Measurements from ENCODE around the gene SLC26A11. TPM values are rescaled to one million over a fixed set of nuclear protein-coding genes. Genes with fewer than 3 reads are reported as not detected.

Gene SLC26A11
- total RNA-seq, 1 donor from 2014 or later, result 35.9 TPM

GRCh38 chr17:80214878-80215210, 5.4 kb upstream of the SLC26A11 start:
- intact Hi-C loops (cut with DNase I), result no loop called here

GRCh38 chr17:80216473-80217456, 3.5 kb upstream of the SLC26A11 start:
- DNase-seq (ENCODE audit: low spot score) (no peak), ATAC-seq (no peak)
- intact Hi-C loops (cut with DNase I), result no loop called here

More at GRCh38 chr17:80214878-80215210, 5.4 kb upstream of the SLC26A11 start:
- no peak for DNase-seq (ENCODE audit: low spot score)
- no peak for ATAC-seq

- intact Hi-C loops (cut with DNase I), result no loop called here
- ATAC-seq, result no peak
- no peak for DNase-seq (ENCODE audit: low spot score)
These were observed 2.4 kb upstream of the SLC26A11 start for GRCh38 chr17:80217703-80218362.

GRCh38 chr17:80218391-80218790, 1.8 kb upstream of the SLC26A11 start:
- intact Hi-C loops (cut with DNase I), result no loop called here
- ATAC-seq (no peak), DNase-seq (ENCODE audit: low spot score) (no peak)

GRCh38 chr17:80219013-80219762, 1.0 kb upstream of the SLC26A11 start:
- intact Hi-C loops (cut with DNase I), result no loop called here
- ATAC-seq (peak; percentile 71), DNase-seq (ENCODE audit: low spot score) (peak; percentile 87)

GRCh38 chr17:80219763-80220053, 519 bp upstream of the SLC26A11 start:
- DNase-seq (ENCODE audit: low spot score), result no peak
- ATAC-seq, result peak; percentile 29
- intact Hi-C loops (cut with DNase I), result no loop called here

GRCh38 chr17:80220736-80221215, 549 bp downstream of the SLC26A11 start:
- peak; percentile 39 for ATAC-seq
- no peak for DNase-seq (ENCODE audit: low spot score)
- intact Hi-C loops (cut with DNase I), result no loop called here

GRCh38 chr17:80221351-80222105, 1.3 kb downstream of the SLC26A11 start:
- intact Hi-C loops (cut with DNase I), result no loop called here
- no peak for DNase-seq (ENCODE audit: low spot score)
- no peak for ATAC-seq

- DNase-seq (ENCODE audit: low spot score) (no peak), ATAC-seq (no peak)
- intact Hi-C loops (cut with DNase I), result no loop called here
These were observed 2.3 kb downstream of the SLC26A11 start for GRCh38 chr17:80222376-80223141.

GRCh38 chr17:80223142-80223815, 3.1 kb downstream of the SLC26A11 start:
- ATAC-seq, result no peak
- intact Hi-C loops (cut with DNase I), result no loop called here
- no peak for DNase-seq (ENCODE audit: low spot score)

- DNase-seq (ENCODE audit: low spot score), result no peak
- no peak for ATAC-seq
- intact Hi-C loops (cut with DNase I), result no loop called here
These were observed 3.7 kb downstream of the SLC26A11 start for GRCh38 chr17:80223838-80224497.

GRCh38 chr17:80224683-80225082, 4.5 kb downstream of the SLC26A11 start:
- ATAC-seq (no peak), DNase-seq (ENCODE audit: low spot score) (no peak)
- intact Hi-C loops (cut with DNase I), result no loop called here

GRCh38 chr17:80225230-80225629, 5.0 kb downstream of the SLC26A11 start:
- ATAC-seq, result no peak
- intact Hi-C loops (cut with DNase I), result no loop called here

GRCh38 chr17:80227156-80227555, 6.9 kb downstream of the SLC26A11 start:
- intact Hi-C loops (cut with DNase I), result no loop called here
- no peak for ATAC-seq

More at GRCh38 chr17:80225230-80225629, 5.0 kb downstream of the SLC26A11 start:
- no peak for DNase-seq (ENCODE audit: low spot score)

GRCh38 chr17:80227666-80228065, 7.4 kb downstream of the SLC26A11 start:
- intact Hi-C loops (cut with DNase I), result no loop called here
- DNase-seq (ENCODE audit: low spot score) (no peak), ATAC-seq (no peak)

More at GRCh38 chr17:80227156-80227555, 6.9 kb downstream of the SLC26A11 start:
- no peak for DNase-seq (ENCODE audit: low spot score)

GRCh38 chr17:80228477-80228876, 8.2 kb downstream of the SLC26A11 start:
- no peak for ATAC-seq
- intact Hi-C loops (cut with DNase I), result no loop called here
- DNase-seq (ENCODE audit: low spot score), result no peak

- ATAC-seq, result no peak
- no peak for DNase-seq (ENCODE audit: low spot score)
- intact Hi-C loops (cut with DNase I), result no loop called here
These were observed 8.8 kb downstream of the SLC26A11 start for GRCh38 chr17:80229011-80229410.

All from sciatic nerve (tissue), 2 donors.